GM21360 (cell line): ENCODE data around the gene ARHGAP8.
"Not testable (repeated sequence)": the region's sequence is repeated elsewhere in the genome, so short reads cannot be mapped to it uniquely, and the experiment has no call there.

Experiments
- ATAC-seq: cut with Tn5 transposase; IDR thresholded peaks from one replicate; pipeline ENCODE4 v1.9.1; 2021; ENCODE audit warnings: mild to moderate bottlenecking, moderate library complexity; ENCODE audit not compliant: unreplicated experiment

Gene ARHGAP8

GRCh38 chr22:44850946-44851345 lies 98.6 kb downstream of the ARHGAP8 start:
- no peak for ATAC-seq

DNA sequence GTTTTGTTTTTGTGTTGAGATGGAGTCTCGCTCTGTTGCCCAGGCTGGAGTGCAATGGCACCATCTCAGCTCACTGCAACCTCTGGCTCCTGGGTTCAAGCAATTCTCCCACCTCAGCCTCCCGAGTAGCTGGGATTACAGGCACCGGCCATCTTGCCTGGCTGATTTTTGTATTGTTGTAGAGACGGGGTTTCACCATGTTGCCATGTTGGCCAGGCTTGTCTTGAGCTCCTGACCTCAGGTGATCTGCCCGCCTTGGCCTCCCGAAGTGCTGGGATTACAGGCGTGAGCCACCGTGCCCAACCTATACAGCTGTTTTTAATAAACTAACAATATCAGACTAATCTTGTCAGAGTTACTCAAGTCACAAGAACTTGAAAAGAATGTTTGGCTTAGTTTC lies 102.3 kb downstream of the ARHGAP8 start:
- not testable (repeated sequence) for ATAC-seq

GRCh38 chr22:44855855-44856254 lies 103.5 kb downstream of the ARHGAP8 start:
- no peak for ATAC-seq

- not testable (repeated sequence) for ATAC-seq
Observed at GRCh38 chr22:44858819-44859218, 106.4 kb downstream of the ARHGAP8 start.

DNA sequence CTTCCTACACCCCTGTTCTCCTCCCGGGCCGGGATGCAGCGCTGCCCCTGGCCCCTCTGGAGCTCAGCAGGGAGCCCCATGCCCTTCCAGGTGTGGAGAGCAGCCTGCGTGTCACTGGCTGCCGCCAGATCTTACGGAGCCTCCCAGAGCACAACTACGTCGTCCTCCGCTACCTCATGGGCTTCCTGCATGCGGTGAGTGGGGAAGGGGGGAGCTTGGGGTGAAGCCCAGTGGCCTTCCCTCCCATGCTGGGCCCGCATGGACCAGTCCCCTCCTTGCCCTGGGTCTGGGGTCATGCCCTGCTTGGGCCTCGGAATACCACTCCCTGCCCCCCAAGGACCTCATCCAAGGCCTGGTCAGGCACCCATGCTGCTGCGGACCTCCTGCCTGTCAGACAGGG lies 107.3 kb downstream of the ARHGAP8 start:
- ATAC-seq, result no peak

- no peak for ATAC-seq
Observed at GRCh38 chr22:44860311-44860710, 107.9 kb downstream of the ARHGAP8 start.

GRCh38 chr22:44861245-44861644 lies 108.9 kb downstream of the ARHGAP8 start:
- ATAC-seq, result no peak

- no peak for ATAC-seq
Observed at GRCh38 chr22:44862281-44862680, 109.9 kb downstream of the ARHGAP8 start.

GRCh38 chr22:44862981-44863860 lies 110.8 kb downstream of the ARHGAP8 start:
- ATAC-seq, result no peak

GRCh38 chr22:44865193-44866057 lies 113.0 kb downstream of the ARHGAP8 start:
- ATAC-seq, result no peak

DNA sequence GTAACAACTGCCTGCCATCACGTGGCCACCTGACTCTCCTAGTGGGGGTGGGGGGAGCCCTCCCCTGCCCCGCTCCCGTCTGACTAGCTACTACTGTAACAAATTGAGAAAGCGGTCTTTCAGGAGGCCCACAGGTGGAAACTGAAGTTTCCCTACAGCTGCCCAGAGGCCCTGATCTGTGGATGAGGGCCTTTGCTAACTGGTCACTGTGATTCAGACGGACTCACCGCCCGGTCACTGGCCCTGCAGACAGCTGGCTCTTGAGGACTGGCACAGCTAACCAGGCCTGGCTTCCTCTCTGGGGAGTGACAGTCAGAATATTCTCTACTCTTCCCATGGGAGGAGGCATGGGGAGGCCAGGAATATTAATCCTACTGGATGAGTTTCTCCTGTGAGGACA lies 116.8 kb downstream of the ARHGAP8 start:
- no peak for ATAC-seq

GRCh38 chr22:44870021-44870420 lies 117.6 kb downstream of the ARHGAP8 start:
- ATAC-seq, result no peak

DNA sequence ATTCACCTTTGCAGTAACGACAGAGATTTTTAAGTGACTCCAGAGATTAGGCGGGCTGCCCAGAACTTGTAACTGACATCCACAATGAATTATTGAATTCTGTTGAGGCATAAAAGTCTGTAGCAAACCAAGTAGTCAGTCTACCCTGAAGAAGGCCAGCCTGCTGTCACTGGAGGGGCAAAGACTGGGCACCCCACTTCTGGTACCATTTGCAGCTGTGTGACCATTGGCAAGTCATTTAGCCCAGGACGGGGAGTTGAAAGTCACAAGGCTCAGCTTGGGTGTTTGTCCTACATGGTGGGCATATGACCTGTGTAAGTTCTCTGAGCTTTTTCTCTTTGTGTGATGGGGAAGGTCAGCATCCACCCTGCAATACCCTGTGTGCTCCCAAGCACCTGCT lies 119.4 kb downstream of the ARHGAP8 start:
- no peak for ATAC-seq

GRCh38 chr22:44876921-44877320 lies 124.5 kb downstream of the ARHGAP8 start:
- no peak for ATAC-seq

DNA sequence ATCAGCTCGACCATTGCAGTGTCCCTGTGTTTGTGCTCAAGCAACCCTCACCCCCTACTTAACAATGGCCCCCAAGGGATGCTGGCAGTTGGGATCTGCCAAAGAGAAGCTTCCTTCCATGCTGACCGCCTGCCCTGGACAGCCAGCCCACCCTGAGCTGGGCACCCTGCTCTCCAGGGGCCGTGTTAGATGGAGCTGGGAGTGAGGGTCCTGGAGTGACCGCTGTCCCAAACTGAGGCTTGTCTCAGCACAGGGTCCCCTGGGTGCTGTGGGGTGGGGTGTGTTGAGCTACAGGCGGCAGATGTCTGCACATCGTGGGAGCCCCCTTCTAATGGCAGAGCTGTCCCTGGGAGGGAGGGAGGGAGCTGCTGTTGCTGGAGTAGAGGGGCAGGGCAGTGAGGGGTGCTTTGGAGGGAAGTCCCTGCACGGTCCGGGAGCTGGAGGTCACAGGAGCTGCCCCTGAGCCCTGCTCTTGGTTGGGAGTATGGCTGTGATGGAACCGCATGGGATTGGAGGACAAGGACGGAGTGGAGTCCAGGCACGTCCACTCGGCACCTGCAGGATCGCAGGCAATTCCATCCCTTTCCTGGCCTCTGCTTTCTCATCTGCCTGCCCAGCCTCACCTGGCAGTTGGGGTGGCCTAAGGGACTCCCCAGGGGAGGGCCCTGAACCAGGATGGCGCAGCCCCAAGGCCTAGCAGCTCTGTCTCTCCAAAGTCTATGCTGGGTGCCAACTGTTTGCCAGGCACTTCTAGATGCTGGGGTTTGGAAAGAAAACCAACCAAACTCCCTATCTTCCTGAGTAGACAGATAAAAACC lies 126.3 kb downstream of the ARHGAP8 start:
- ATAC-seq, result no peak

GRCh38 chr22:44879301-44879680 lies 126.9 kb downstream of the ARHGAP8 start:
- ATAC-seq, result no peak

DNA sequence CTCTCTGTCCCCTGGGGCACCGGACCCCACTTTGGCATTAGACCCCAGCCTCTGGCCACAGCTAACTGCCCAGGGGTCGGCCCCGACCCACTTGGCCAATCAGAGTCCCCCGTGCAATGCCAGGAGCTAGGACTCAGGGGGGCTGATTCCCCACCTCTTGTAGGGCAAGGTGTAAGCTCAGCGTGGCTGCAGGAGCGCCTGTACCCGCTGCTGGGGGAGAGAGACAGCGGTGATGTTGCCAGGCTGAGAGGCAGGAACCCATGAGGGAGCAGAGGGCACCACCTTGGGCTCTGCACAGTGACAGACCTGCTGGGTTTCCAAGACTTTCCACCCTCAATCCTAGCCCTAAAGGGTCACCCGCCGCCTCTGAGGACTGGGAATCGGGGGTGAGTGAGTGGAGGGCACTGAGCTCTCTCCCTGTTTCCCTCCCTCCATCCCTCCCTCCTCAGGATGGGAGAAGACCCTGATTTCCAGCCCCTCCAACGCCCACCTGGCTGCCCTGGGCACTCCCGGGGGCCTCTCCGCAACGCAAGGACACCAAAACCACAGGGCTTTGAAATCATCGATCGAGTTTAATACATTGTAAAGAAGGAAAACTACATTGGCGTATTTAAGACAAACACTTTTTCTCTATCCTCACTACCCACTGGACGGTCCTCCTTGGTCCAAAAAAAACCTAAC lies 128.4 kb downstream of the ARHGAP8 start:
- ATAC-seq, result no peak

GRCh38 chr22:44881624-44882023 lies 129.2 kb downstream of the ARHGAP8 start:
- ATAC-seq, result no peak

- no peak for ATAC-seq
Observed at GRCh38 chr22:44882226-44882905, 130.0 kb downstream of the ARHGAP8 start.

GRCh38 chr22:44883011-44883421 lies 130.6 kb downstream of the ARHGAP8 start:
- no peak for ATAC-seq
